ENCODE results near the gene SCD. TPM values are rescaled to one million over a fixed set of nuclear protein-coding genes. Genes with fewer than 3 reads are reported as not detected.

SCD gene
- polyA plus RNA-seq, 1 donor, result 15.7 TPM

DNA sequence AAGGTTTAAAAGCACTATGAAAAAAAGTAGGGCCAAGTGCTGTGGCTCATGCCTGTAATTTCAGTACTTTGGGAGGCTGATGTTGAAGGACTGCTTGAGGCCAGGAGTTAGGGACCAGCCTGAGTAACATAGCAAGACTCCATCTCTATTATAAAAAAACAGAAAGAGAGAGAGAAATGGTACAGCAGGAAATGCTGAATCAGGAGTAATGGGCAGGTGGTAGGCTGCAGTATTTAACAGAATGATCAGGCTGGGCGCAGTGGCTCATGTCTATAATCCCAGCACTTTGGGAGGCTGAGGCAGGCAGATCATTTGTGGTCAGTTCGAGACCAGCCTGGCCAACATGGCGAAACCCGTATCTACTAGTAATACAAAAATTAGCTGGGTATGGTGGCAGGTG is 49.6 kb downstream of the SCD start:
- no peak for DNase-seq (ENCODE audit: low read depth)

DNA sequence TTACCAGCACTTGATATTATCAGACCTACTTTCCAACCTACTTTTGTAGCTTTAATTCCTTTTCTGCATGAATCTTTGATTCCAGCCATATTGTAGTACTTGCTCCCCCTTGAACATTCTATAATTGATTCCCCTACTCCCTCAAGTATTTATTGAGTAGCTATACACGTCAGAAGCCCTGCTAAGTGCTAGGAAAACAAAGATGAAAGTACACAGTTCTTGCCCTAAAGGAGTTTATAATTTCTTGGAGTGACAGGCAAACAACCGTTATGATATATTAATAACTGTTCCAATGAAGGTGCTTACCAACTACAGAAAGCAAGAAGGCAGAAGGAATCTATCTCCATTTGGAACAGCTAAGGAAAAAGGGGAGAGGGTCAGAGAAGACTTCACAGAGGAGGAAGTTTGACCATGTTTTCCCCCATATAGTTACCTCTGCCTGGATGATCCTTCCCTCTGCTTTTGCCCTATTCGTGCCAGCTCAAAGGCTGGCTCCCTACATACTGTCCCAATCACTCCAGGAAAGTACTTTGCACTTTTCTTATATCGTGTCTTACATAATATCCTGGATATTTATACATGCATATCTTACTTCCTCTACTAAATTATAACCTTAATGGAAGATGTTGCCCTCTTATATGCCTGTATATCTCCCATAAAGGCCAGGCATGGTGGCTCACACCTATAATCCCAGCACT is 54.7 kb downstream of the SCD start:
- no peak for DNase-seq (ENCODE audit: low read depth)

DNA sequence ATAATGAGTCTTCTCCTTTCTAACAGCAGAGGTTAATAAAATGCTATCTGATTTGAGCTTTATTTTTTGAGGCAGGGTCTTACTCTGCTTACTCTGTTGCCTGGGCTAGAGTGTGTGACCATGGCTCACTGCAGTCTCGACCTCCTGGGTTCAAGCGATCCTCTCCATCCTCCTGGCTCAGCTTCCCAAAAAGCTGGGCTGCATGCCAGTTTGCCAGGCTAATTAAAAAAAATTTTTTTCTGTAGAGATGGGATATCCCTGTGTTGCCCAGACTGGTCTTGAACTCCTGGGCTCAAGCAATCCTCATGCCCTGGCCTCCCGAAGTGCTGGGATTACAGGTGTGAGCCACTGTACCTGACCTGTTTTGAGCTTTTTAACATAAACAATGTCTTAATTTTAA is 56.7 kb downstream of the SCD start:
- DNase-seq (ENCODE audit: low read depth), result no peak

DNA sequence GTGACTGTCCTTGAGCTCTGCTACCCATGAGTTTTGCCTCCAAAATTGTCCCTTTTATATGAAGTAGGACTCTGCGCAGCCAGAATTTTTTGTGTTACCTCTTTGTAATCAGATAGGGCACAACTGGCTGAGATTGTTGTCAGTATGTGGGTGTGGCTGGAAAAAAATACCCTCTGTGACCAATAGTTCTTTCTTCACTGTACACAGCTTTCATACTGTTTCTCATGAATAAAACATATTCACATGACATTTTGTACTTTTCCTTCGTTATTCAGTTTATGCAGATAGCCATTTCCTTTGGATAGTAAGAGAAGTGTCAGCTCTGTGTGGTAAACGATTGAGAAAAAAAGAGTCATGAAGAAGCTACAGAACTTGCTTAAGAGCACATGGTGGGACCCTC is 66.1 kb downstream of the SCD start:
- no peak for DNase-seq (ENCODE audit: low read depth)

Other genes starting within 250 kb of the SCD start
- 27.2 TPM for gene ERLIN1, start 161.2 kb upstream of the SCD start, polyA plus RNA-seq (ENCODE audit: insufficient read length)
- 15.8 TPM for gene CHUK, start 117.6 kb upstream of the SCD start, polyA plus RNA-seq (ENCODE audit: insufficient read length)
- 21.6 TPM for gene CWF19L1, start 79.6 kb upstream of the SCD start, polyA plus RNA-seq (ENCODE audit: insufficient read length)
- gene BLOC1S2, start 60.6 kb upstream of the SCD start, polyA plus RNA-seq (ENCODE audit: insufficient read length), result 25.4 TPM
- gene PKD2L1, start 17.0 kb upstream of the SCD start, polyA plus RNA-seq (ENCODE audit: insufficient read length), result not detected
- 0.10 TPM for gene WNT8B, start 115.8 kb downstream of the SCD start, polyA plus RNA-seq (ENCODE audit: insufficient read length)
- 10.8 TPM for gene SEC31B, start 172.6 kb downstream of the SCD start, polyA plus RNA-seq (ENCODE audit: insufficient read length)
- gene NDUFB8, start 182.6 kb downstream of the SCD start, polyA plus RNA-seq (ENCODE audit: insufficient read length), result 118 TPM
- 36.9 TPM for gene HIF1AN, start 188.7 kb downstream of the SCD start, polyA plus RNA-seq (ENCODE audit: insufficient read length)

All from forelimb muscle (tissue), 1 donor.